Stimulated activated naive CD8-positive, alpha-beta T cell treated with anti-CD3 and anti-CD28 coated beads, Interleukin-15, Interleukin-2, amounts not matched to agents 100 ng/mL and 50 ng/mL, for 24 hours (primary cell): ENCODE results near the gene RIPOR1.
A peak's percentile ranks its signal among the peaks of the same experiment; 100 is the strongest.

Experiments
- H3K27ac Mint-ChIP-seq: one replicate; pipeline ENCODE4 v1.8.0; 2021; ENCODE audit warnings: mild to moderate bottlenecking, mixed read lengths
- H3K27me3 Mint-ChIP-seq: one replicate; pipeline ENCODE4 v1.8.0; 2021; ENCODE audit warnings: mixed read lengths
- H3K36me3 Mint-ChIP-seq: one replicate; pipeline ENCODE4 v1.8.0; 2021; ENCODE audit warnings: low read depth, mixed read lengths
- H3K4me1 Mint-ChIP-seq: one replicate; pipeline ENCODE4 v1.8.0; 2021; ENCODE audit warnings: low read depth, mixed read lengths
- H3K4me3 Mint-ChIP-seq: one replicate; pipeline ENCODE4 v1.8.0; 2021; ENCODE audit warnings: mild to moderate bottlenecking, mixed read lengths
- H3K9me3 Mint-ChIP-seq: one replicate; pipeline ENCODE4 v1.8.0; 2021; ENCODE audit warnings: mixed read lengths

Gene RIPOR1

DNA sequence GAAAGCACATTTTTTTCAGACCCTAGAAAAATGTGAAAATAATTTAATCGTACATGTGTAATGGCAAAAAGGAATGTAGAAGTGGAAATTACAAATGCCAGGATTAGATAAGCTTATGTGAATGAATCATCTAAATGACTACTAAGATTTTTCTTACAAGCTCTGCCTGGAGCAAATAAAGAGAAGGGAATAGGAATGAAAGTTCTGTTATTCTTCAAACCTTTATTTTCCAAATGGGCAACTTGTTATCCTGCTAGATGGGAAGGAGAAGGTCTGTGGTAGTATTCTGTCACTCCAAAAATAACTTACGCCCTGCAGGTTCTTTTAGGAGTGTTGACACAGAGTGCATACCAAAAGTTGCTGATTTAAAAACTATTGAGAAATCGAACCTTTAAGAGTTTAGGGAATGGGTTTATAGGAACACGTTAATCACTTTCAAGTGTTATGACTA, 43.4 kb downstream of the RIPOR1 start:
- Mint-ChIP-seq H3K36me3 (peaks cover 43% of the 10 kb centered on the region), H3K4me1 (peaks cover 14% of the 10 kb centered on the region), H3K27me3 (no peaks in the 10 kb centered on the region), H3K4me3 (no peak overlapping the region), H3K27ac (no peak overlapping the region), H3K9me3 (no peaks in the 10 kb centered on the region)

DNA sequence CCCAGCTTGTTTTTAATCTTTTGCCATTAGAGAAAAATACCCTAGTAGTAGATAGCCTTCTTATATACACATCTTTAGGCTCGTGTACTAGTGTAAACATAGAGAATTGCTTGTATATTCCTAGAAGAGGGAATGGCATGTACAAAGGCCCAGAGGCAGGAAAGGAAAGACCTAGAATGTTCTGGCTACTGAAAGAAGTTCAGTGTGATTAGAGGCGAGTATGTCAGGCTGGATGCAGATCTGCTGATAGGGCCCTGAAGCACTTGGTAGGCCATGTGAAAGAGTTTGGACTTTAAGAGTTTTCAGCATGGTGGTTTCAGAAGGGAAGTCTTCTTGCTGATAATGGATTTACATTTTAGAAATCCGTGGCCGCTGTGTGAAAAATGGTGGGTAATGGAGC, 51.1 kb downstream of the RIPOR1 start:
- peak overlapping the region; percentile 47 for H3K27ac Mint-ChIP-seq
- H3K27me3 Mint-ChIP-seq, result no peaks in the 10 kb centered on the region
- H3K4me1 Mint-ChIP-seq, result peaks cover 3% of the 10 kb centered on the region
- H3K4me3 Mint-ChIP-seq, result no peak overlapping the region
- no peaks in the 10 kb centered on the region for H3K9me3 Mint-ChIP-seq
- peaks cover 30% of the 10 kb centered on the region for H3K36me3 Mint-ChIP-seq

GRCh38 chr16:67580202-67580601, 51.6 kb downstream of the RIPOR1 start:
- no peaks in the 10 kb centered on the region for H3K27me3 Mint-ChIP-seq
- no peak overlapping the region for H3K4me3 Mint-ChIP-seq
- no peaks in the 10 kb centered on the region for H3K9me3 Mint-ChIP-seq
- H3K4me1 Mint-ChIP-seq, result peaks cover 4% of the 10 kb centered on the region
- peaks cover 26% of the 10 kb centered on the region for H3K36me3 Mint-ChIP-seq
- H3K27ac Mint-ChIP-seq, result no peak overlapping the region

GRCh38 chr16:67593288-67593687, 64.7 kb downstream of the RIPOR1 start:
- Mint-ChIP-seq H3K4me1 (peaks cover 26% of the 10 kb centered on the region), H3K27ac (no peak overlapping the region), H3K4me3 (no peak overlapping the region), H3K9me3 (no peaks in the 10 kb centered on the region), H3K36me3 (peaks cover 16% of the 10 kb centered on the region), H3K27me3 (no peaks in the 10 kb centered on the region)

- no peak overlapping the region for H3K4me3 Mint-ChIP-seq
- H3K27ac Mint-ChIP-seq, result no peak overlapping the region
- H3K36me3 Mint-ChIP-seq, result peaks cover 17% of the 10 kb centered on the region
- H3K9me3 Mint-ChIP-seq, result no peaks in the 10 kb centered on the region
- H3K27me3 Mint-ChIP-seq, result no peaks in the 10 kb centered on the region
- H3K4me1 Mint-ChIP-seq, result peaks cover 26% of the 10 kb centered on the region
Measured at GRCh38 chr16:67593701-67594100, 65.1 kb downstream of the RIPOR1 start.

- H3K27ac Mint-ChIP-seq, result no peak overlapping the region
- H3K27me3 Mint-ChIP-seq, result no peaks in the 10 kb centered on the region
- peaks cover 18% of the 10 kb centered on the region for H3K36me3 Mint-ChIP-seq
- H3K9me3 Mint-ChIP-seq, result no peaks in the 10 kb centered on the region
- H3K4me3 Mint-ChIP-seq, result no peak overlapping the region
- H3K4me1 Mint-ChIP-seq, result peaks cover 29% of the 10 kb centered on the region
Measured at GRCh38 chr16:67594256-67594915, 65.8 kb downstream of the RIPOR1 start.

DNA sequence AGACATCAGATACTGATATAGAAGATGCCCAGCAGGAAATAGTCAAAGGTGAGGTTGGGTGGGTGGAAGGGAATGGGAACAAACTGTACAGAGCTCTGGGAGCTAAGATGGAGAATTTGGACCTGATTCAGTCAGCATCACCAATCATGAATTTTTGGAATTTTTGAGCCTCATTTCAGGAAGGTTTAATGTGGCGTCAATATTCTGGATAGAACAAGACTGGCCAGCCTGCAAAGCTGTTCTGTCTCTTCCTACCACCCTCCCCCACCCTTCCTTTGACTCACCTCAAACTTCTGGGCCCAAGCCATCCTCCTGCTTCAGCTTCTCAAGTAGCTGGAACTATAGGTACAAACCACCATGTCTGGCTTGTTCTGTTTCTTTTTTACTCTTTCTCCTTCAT, 66.3 kb downstream of the RIPOR1 start:
- Mint-ChIP-seq H3K4me1 (peaks cover 29% of the 10 kb centered on the region), H3K4me3 (no peak overlapping the region), H3K27ac (no peak overlapping the region), H3K9me3 (no peaks in the 10 kb centered on the region), H3K36me3 (peaks cover 18% of the 10 kb centered on the region), H3K27me3 (no peaks in the 10 kb centered on the region)
